Osteocyte (in vitro differentiated cells): ENCODE measurements around the gene FSTL4. TPM values are rescaled to one million over a fixed set of nuclear protein-coding genes. Genes with fewer than 3 reads are reported as not detected.

Experiments
- DNase-seq: peaks from one replicate; pipeline ENCODE4 v3.0.0; 2021; ENCODE audit warnings: mixed read lengths; ENCODE audit not compliant: unreplicated experiment; ENCODE audit errors: extremely low spot score
- H3K27ac Mint-ChIP-seq: one replicate; pipeline ENCODE4 v1.8.0; 2021; ENCODE audit warnings: mild to moderate bottlenecking, mixed read lengths; ENCODE audit not compliant: unreplicated experiment
- H3K27me3 Mint-ChIP-seq: one replicate; pipeline ENCODE4 v1.8.0; 2021; ENCODE audit warnings: mixed read lengths; ENCODE audit not compliant: unreplicated experiment
- H3K36me3 Mint-ChIP-seq: one replicate; pipeline ENCODE4 v1.8.0; 2021; ENCODE audit warnings: mixed read lengths; ENCODE audit not compliant: unreplicated experiment
- H3K4me1 Mint-ChIP-seq: one replicate; pipeline ENCODE4 v1.8.0; 2021; ENCODE audit warnings: mixed read lengths; ENCODE audit not compliant: unreplicated experiment
- H3K4me3 Mint-ChIP-seq: one replicate; pipeline ENCODE4 v1.8.0; 2021; ENCODE audit warnings: mild to moderate bottlenecking, moderate library complexity, mixed read lengths; ENCODE audit not compliant: unreplicated experiment
- H3K9me3 Mint-ChIP-seq: one replicate; pipeline ENCODE4 v1.8.0; 2021; ENCODE audit warnings: mixed read lengths; ENCODE audit not compliant: unreplicated experiment
- total RNA-seq: library from RNA; stranded (reverse); gene quantifications from 2 replicates; pipeline ENCODE4 v1.2.1, GENCODE V29; 2021
- TF ChIP-seq, protein P1 (sequence below): fragments of 200-600 bp; sonication (generic); IDR thresholded peaks from 2 replicates; pipeline ENCODE4 v1.5.0; 2021; ENCODE audit warnings: antibody characterized with exemption, mild to moderate bottlenecking, moderate library complexity

Gene FSTL4
- total RNA-seq, 1 donor from 2014 or later, result not detected

GRCh38 chr5:133534566-133534965 lies 77.8 kb downstream of the FSTL4 start:
- H3K27me3 Mint-ChIP-seq, result peaks cover 35% of the 10 kb centered on the region

DNA sequence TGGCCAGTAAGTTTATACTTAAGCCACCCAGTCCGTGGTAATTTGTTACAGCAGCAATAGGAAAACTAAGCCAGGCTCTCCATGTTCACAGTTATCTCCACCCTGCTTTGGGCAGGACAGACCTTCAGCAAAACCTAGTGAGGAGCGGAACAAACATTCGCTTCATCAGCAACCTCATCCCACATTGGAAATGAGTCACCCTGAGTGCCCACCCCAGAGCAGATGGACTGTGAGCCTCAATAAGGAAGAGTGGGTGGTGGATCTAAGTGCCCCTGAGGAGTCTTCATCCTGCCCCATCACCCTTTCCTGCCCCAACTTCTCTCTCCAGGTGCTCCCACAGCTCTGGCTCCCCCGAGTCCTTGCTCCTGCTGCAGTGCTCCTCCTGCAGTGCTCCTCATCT lies 78.8 kb downstream of the FSTL4 start:
- no peaks in the 10 kb centered on the region for H3K4me1 Mint-ChIP-seq
- no peak overlapping the region for H3K27ac Mint-ChIP-seq
- no peaks in the 10 kb centered on the region for H3K36me3 Mint-ChIP-seq
- DNase-seq, result no peak
- no peak overlapping the region for H3K4me3 Mint-ChIP-seq
- H3K27me3 Mint-ChIP-seq, result peaks cover 26% of the 10 kb centered on the region
- no peaks in the 10 kb centered on the region for H3K9me3 Mint-ChIP-seq
- TF ChIP-seq, protein P1, sequence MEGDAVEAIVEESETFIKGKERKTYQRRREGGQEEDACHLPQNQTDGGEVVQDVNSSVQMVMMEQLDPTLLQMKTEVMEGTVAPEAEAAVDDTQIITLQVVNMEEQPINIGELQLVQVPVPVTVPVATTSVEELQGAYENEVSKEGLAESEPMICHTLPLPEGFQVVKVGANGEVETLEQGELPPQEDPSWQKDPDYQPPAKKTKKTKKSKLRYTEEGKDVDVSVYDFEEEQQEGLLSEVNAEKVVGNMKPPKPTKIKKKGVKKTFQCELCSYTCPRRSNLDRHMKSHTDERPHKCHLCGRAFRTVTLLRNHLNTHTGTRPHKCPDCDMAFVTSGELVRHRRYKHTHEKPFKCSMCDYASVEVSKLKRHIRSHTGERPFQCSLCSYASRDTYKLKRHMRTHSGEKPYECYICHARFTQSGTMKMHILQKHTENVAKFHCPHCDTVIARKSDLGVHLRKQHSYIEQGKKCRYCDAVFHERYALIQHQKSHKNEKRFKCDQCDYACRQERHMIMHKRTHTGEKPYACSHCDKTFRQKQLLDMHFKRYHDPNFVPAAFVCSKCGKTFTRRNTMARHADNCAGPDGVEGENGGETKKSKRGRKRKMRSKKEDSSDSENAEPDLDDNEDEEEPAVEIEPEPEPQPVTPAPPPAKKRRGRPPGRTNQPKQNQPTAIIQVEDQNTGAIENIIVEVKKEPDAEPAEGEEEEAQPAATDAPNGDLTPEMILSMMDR, result no peak

More at GRCh38 chr5:133534566-133534965, 77.8 kb downstream of the FSTL4 start:
- Mint-ChIP-seq H3K36me3 (no peaks in the 10 kb centered on the region), H3K4me3 (no peak overlapping the region), H3K27ac (no peak overlapping the region), H3K4me1 (no peaks in the 10 kb centered on the region), H3K9me3 (no peaks in the 10 kb centered on the region)
- TF ChIP-seq, protein P1, result no peak
- no peak for DNase-seq

GRCh38 chr5:133531594-133531993 lies 80.7 kb downstream of the FSTL4 start:
- TF ChIP-seq, protein P1, result no peak
- H3K4me3 Mint-ChIP-seq, result no peak overlapping the region
- no peaks in the 10 kb centered on the region for H3K36me3 Mint-ChIP-seq
- no peak overlapping the region for H3K27ac Mint-ChIP-seq
- peak; percentile 7 for DNase-seq
- H3K4me1 Mint-ChIP-seq, result no peaks in the 10 kb centered on the region
- H3K27me3 Mint-ChIP-seq, result peaks cover 15% of the 10 kb centered on the region
- H3K9me3 Mint-ChIP-seq, result no peaks in the 10 kb centered on the region

DNA sequence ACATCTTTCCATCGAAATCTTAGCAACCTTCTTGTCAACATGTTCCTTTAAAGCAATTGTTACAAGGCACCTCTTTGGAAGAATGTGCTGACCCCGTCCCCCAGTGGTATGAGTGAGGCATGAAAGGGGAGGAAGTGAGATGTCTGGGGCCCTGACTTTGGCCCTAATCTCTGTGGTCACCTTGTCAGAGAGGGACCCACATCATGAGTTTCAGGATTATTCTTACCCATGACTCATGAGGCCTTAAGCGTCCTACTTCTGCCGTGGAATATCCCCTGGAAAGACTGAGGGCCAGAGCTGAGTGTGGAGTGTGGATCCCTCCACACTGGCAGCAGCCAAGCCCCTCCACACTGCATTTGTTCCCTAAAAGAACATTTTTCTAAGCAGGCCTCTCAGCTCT lies 81.2 kb downstream of the FSTL4 start:
- TF ChIP-seq, protein P1, result no peak
- Mint-ChIP-seq H3K4me3 (no peak overlapping the region), H3K9me3 (no peaks in the 10 kb centered on the region), H3K4me1 (no peaks in the 10 kb centered on the region), H3K36me3 (no peaks in the 10 kb centered on the region), H3K27ac (no peak overlapping the region), H3K27me3 (peaks cover 14% of the 10 kb centered on the region)
- DNase-seq, result peak; percentile 34

GRCh38 chr5:133530270-133530669 lies 82.1 kb downstream of the FSTL4 start:
- DNase-seq, result peak; percentile 32
- no peaks in the 10 kb centered on the region for H3K36me3 Mint-ChIP-seq
- no peak overlapping the region for H3K4me3 Mint-ChIP-seq
- H3K4me1 Mint-ChIP-seq, result no peaks in the 10 kb centered on the region
- TF ChIP-seq, protein P1, result no peak
- no peaks in the 10 kb centered on the region for H3K9me3 Mint-ChIP-seq
- H3K27me3 Mint-ChIP-seq, result peaks cover 8% of the 10 kb centered on the region
- no peak overlapping the region for H3K27ac Mint-ChIP-seq
